ENCODE data around the gene GAPDHS.

GRCh38 chr19:35582760-35583159, 49.5 kb downstream of the GAPDHS start:
- TF ChIP-seq, protein P1, sequence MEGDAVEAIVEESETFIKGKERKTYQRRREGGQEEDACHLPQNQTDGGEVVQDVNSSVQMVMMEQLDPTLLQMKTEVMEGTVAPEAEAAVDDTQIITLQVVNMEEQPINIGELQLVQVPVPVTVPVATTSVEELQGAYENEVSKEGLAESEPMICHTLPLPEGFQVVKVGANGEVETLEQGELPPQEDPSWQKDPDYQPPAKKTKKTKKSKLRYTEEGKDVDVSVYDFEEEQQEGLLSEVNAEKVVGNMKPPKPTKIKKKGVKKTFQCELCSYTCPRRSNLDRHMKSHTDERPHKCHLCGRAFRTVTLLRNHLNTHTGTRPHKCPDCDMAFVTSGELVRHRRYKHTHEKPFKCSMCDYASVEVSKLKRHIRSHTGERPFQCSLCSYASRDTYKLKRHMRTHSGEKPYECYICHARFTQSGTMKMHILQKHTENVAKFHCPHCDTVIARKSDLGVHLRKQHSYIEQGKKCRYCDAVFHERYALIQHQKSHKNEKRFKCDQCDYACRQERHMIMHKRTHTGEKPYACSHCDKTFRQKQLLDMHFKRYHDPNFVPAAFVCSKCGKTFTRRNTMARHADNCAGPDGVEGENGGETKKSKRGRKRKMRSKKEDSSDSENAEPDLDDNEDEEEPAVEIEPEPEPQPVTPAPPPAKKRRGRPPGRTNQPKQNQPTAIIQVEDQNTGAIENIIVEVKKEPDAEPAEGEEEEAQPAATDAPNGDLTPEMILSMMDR (IDR thresholded peaks at IDR 0.05 in 2 of 3, conservative IDR thresholded peaks at IDR 0.05 in 1 of 3; ENCODE audit: borderline replicate concordance in 1 of 3, insufficient read depth in 1 of 3, low read depth in 2 of 3, low read length in 2 of 3), result no peak
- TF ChIP-seq FOSL1 (IDR thresholded peaks at IDR 0.05; ENCODE audit: low read depth) (no peak), SIN3A (IDR thresholded peaks at IDR 0.05; ENCODE audit: low read depth) (no peak), RAD21 (IDR thresholded peaks at IDR 0.05; ENCODE audit: low read depth) (no peak)
